SW480 (cell line): ENCODE data around the gene FBXO31.
"Not testable (repeated sequence)": the region's sequence is repeated elsewhere in the genome, so short reads cannot be mapped to it uniquely, and the experiment has no call there.

Source experiments
- DNase-seq: peaks from one replicate; pipeline ENCODE4 v3.0.0-alpha.2; 2016; ENCODE audit warnings: low spot score

Gene FBXO31

DNA sequence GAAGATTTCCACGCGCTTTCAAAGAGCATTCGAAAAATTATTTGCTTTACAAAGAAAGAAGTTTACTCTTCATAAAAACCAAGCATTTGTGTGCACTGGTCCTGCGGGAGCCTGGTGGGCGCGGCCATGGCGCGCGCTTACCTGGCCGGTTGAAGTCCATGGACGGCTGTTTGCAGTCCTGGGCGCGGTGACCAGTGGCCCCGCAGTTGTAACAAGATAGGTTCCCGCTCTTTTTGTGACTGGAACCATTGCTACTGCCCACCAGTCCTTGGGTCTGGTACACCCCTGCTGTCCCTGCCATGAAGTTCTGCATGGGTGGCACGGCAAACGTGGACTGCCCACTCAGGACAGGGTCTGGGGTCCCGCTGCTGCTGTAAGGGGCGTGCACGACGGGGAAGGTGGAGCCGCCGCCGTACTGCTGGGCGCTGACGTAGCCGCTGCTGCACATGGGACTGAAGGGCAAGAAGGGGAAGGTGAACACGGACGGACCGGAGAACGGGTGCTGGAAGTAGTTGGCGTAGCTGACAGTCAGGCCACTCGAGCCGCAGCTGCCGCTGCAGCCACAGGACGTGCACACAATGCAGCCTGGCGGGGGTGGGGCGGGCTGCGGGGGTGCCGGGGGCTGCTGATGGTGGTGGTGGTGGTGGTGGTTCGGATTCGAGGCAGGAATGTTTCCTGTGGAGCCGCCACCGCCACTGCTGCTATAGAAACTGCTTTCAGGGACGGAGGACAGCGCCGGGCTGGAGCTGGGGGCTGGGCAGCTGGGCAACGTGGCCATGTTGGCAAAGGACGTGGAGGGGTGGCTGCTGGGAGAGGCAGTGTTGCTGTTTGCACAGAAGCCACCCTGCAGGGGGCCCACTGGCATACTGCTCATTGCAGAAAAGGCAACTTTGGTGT, 28.0 kb upstream of the FBXO31 start:
- DNase-seq: no peak

DNA sequence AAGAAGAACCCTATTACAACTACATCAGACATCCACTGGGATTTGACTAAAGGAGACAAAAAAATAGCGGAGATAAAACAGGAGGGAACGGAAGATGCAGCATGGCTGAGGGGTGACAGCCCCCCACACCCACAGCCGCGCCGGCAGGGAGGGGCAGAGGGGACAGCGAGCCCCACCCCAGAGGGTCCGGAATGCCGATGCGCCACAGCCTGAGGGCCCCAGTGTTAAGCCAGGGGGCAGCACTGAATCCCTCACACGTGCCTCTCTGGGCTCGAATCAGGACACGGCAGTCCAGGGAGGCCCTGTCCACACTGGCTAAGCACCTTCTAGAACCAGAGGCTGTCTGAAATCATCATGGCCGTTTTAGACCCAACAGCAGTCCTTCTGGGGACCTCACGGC, 27.4 kb upstream of the FBXO31 start:
- no peak for DNase-seq

DNA sequence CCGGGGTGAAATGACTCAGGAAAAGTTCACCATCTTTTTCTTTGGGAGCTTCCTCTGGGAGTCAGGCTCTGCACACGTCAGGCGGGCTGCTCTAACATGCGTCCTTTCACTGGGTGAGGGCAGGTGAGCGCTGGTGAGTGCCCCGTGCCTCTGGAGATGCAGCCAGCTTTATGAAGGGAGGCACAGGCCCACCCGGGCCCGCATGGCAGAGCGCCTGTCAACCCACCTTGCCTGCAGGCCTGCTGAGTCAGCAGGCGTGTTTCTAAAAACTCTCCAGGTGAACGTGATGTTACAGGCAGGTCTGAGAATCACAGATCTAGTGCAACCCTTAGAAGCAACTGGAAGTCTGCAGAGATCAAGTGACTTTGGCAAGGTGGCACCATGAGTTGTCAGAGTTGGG, 27.0 kb upstream of the FBXO31 start:
- DNase-seq: no peak

DNA sequence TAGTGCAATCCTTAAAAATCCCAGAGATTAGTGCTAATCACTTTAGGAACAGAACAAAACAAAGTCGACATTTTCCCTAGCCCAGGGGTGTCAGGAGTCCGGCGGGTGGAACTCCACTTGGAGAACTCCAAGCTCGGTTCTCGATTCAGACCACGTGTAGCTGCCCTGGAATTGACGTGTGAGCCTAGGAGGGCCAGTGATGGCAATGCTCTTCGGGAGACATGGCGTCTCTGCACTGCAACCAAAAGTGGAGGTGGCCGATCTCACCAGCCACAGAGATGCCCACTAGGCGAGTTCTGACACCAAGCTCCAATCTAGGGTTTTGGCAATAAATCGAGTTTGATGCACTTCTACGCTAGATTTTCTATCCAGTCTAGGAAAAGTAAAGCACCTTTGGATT, 26.2 kb upstream of the FBXO31 start:
- DNase-seq: no peak

DNA sequence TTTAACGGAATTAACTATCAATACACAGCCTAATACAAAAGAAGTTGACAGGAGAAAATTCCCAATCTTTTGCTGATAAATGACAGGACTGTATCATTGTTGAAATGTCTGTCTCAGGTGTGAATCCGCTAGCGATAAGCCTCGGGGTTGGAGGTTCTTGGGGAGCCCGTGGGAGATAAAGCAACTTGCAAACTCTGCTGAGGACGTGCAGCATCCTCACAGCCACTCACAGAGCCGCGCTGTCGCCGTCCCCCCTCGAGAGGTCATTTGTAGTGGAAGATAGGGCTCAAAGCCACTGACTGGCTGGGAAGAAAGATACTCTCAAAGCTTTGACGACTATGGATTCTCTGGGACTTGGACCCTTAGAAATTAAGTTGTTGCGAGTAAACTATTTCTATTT, 25.6 kb upstream of the FBXO31 start:
- no peak for DNase-seq

DNA sequence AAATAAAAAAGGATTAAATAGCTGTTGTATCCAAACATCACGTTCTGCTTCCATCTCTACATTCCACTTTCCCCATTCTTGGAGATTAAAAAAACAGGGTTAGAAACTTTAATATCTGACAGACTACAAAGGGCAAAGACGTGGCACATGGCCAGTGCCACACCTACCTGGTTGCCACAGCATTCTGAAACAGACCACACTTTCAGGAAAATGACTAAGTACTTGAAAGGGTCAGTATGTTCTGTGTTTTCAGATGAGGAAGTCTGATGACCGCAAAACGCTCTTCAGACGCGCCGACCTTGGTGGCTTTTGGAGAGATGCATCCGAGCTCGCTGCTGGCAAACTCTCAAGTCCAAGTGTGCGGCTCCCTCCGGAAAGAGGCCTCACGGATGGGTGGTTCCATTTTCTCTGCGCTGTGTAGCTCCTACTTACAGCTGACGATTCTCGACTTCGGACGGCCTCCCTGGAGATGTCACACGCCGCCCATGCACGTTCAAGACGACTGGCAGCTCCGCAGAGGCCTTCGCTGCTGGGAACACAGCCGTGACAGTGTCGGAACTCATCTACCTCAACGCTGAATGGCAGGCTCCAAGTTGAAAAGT, 24.0 kb upstream of the FBXO31 start:
- DNase-seq: peak; percentile 99

DNA sequence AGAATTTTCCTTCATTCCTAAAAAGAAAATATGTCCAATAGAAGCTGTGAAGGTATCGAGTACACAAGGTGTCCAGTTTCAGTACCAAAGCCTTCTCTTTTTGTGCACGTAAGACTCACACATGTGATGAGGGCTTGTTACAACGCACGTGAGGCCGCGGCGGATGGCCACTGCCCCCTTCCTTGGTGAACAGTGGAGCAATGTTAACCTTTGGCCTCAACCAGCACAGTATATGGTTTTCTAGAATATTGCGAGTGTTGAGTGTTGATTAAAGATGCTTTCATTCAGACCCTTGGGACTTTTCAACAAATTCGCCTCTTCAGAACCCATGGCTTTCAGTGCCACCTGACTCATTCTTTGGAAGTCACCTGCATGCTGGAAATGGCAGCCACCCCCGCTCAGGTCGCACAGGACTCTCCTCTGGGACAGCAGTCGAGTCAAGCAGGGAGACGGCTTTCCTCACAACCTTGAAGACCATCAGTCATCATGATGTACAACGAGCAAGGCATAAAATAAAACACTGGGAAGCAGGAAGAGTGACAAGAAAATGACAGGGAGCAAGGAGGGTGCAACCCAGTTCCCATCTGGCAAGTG, 23.0 kb upstream of the FBXO31 start:
- peak; percentile 41 for DNase-seq

DNA sequence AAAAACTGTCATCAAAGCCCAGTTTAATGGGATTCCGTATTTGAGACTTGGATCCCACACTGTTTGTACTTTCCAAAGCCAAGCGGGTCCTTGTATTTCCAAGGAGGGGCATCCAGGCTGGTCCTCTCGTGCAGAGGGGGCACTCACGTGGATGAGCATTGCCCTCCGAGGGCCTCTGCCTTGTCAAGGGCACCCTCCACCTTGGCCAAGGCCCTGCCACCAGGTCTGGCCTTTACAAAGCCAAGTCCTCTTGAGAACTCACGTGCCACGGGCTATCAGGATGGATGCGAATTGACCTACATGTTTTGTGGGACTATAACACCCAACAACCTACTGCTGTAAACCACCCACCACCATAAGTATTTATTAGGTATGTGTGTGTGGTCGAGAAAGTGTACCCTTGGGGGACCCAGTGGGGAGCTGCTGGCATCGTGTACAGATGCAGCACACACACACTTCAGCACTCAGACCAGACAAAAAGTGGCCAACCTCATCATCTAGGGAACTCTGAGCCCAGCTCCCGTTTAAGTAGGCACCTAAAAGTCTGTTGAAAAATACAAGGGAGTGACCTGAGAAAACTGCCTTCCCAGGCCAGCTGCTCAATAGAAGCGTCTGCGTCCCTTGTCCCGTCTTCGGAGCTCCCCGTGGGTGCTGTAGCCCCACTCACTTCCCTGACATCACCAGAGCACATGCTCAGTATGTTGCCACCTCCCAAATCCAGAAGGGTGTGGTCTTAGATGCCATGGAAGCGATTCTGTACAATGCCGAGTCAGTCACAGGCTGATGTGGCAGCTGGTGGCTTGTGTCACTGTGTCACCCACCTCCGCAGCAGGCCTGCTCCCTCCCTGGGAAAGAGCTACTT, 21.4 kb upstream of the FBXO31 start:
- DNase-seq: peak; percentile 40

DNA sequence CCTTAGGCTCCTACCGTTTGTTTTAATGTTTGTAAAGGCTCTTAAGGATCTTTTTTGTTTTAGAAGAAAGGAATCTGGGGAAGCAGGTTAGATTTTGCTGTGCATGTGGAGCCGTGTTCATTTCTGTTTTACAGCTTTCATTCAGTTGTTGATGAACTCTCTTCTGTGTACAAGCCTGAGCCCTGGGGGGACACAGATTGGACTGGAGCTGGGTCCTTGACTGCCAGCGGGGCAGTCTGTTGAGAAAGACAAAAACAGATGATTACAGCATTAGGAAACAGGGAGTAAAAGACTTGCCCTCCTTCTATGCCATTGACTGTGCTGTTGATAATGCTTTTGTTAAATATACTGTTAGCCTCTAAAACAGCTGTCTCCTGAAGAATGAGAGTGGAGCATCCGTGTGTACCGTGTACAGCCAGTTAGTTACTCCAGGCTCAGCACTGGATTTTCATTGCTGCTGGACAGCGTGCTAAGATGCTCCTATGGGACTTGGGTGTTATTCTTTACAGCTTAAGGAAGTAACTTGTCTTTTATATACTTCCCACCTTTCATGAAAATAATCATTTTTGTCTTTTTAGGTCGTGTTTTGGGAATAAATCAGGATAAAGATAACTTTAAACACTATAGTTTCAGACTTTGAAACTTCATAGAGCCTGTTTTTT, 11.7 kb upstream of the FBXO31 start:
- DNase-seq: no peak

DNA sequence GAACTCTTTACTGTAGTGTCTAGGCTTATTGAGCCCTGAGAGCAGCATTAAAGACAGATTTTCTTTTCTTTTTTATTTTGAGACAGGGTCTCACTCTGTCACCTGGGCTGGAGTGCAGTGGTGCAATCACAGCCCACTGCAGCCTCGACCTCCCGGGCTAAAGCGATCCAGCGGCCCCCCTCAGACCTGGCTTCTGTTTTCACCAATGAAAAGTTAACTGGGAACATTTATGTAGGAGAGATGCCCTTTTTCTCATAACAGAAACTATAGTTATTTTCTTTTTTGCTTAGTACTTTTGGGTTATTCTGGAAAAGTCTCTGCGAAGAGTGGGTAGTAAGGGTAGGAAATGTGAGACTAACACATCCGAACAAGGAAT, 10.1 kb upstream of the FBXO31 start:
- DNase-seq: no peak

DNA sequence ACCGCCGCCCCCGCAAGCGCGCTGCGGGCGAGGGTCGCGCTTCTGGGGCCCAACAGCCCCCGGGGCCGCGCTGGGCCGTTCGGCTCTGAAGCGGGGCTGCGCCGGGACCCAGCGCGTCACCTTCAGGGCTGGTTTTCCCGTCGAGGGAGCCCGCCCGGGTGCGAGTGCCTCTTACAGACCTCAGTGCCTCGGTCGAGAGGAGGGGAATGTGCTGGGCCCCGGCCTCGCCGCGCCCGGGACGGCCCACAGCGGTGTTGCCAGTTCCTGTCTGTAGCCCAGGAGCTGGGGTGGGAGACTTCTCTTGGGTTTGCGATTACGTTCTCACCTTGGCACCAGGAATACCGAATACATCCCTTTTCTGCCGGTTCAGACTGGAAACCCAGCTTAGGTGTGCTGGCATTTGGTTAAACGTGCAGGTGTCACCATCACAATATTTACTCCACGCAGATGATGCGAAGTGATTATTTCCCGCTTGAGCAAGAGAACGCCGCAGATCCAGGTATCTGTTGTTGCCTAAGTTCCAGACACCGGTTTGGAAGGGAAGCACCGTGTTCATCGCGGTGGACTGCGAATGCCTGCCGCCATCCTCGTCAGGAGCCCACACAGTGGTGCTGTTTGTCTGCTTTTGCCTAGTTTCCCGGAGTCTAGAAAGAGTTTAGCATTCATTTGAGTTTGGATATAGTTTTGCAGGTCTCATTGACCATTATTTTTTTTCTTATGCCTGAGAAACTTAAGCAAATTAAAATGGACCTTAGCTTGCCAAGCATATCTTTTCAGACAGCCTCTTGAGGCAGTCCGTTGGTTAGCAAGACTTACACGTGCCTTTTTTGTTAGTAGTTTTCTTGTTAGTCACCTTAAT, 9.5 kb upstream of the FBXO31 start:
- DNase-seq: peak; percentile 59

DNA sequence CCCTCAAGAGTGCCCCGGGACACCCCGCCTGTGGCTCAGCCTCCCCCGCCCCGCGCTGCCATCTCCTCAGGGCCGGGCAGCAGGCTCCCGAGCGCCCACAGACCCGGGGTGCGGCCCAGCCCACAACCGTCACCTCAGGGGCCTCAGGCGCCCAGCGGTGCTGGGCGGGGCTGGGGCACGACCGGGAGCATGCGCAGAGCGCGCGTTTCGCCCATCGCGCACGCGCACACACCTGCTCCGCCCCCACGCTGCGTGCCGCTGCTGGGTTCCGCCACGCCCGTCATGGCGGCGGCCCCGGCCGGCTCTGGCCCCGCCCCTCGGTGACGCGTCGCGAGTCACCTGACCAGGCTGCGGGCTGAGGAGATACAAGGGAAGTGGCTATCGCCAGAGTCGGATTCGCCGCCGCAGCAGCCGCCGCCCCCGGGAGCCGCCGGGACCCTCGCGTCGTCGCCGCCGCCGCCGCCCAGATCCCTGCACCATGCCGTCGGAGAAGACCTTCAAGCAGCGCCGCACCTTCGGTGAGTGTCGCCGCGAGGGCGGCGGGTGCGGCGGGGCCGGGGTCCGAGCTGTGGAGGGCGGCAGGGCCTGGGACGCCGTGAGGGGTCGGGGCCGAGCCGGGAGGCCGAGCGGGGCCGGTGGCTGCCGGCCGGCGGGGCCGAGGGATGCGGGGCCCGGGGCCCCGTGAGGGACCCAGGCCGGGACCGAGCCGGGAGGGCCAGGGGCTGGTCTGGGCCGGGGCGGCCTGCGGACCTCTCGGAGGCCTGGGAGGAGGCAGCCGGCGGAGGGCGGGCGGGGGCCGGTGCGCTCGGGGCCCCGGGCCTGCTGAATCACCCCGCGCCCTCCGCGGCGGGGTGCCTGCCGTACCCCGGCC, 8.6 kb upstream of the FBXO31 start, which contains the start of gene MAP1LC3B:
TSS of gene MAP1LC3B (plus strand) at position 387 of the 871 bp plus-strand sequence. CDS start at position 479, 92 bp downstream.
- DNase-seq: peak; percentile 90

DNA sequence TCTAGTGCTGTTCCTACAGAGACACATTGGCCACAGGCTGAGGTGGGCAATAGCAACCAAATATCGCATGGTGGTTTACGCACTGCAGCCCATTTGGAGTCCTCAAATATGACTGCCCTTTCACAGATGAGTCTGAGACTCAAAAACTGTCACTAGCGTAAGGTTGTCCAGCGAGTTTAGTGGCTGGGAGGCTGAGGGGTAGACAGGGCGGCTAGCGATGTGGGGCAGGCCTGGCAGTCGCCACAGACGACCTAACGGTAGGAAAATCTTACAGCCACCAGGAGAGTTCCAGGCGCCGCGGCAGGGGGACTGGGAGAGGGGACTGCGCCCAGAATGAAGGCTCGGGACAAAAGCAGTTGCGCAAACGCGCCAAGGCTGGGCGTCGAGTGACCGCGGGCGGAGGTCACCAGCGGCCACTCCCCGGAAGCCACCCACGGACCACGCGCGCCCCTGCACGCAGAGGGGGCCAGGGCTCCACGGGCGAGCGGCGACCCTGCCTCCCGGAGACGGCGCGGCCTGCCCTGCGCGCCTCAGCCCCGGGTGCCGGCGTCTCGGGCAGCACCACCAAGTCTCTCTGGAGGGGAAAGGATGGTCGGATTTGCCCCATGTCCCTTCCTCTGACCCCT, 7.9 kb upstream of the FBXO31 start:
- DNase-seq: peak; percentile 64

DNA sequence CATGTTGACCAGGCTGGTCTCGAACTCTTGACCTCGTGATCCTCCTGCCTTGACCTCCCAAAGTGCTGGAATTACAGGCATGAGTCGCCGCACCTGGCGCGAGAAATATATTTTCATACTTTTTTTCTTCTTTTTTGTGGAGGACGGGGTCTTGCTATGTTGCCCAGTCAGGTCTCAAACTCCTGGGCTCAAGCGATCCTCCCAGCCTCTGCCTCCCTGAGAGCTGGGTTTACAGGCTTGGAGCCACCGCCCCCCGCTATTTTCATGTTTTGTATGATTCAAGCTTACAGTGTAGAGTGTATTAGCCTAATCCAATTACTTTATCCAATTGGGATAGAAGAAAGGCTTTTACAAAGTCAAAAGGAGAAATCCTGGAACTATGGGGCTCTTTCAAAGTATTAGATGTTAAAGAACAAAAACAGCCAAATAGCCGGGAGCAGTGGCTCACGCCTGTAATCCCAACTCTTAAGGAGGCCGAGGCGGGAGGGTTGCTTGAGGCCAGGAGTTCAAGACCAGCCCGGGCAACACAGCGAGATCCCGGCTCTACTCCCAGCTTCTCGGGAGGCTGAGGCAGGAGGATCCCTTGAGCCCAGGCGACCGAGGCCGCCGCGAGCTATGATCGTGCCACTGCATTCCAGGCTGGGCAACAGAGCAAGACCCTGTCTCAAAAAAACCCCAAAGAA, 7.2 kb upstream of the FBXO31 start:
- no peak for DNase-seq

DNA sequence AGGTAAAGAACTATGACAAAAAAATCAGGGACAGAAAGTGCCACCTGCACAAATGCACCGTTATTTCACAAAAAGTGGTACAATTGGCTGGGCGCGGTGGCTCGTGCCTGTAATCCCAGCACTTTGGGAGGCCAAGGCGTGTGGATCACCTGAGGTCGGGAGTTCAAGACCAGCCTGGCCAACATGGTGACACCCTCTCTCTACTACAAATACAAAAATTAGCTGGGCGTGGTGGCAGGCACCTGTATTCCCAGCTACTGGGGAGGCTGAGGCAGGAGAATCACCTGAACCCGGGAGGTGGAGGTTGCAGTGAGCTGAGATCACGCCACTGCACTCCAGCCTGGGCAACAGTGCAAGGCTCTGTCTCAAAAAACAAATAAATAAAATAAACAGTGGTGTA, 6.3 kb upstream of the FBXO31 start:
- not testable (repeated sequence) for DNase-seq

DNA sequence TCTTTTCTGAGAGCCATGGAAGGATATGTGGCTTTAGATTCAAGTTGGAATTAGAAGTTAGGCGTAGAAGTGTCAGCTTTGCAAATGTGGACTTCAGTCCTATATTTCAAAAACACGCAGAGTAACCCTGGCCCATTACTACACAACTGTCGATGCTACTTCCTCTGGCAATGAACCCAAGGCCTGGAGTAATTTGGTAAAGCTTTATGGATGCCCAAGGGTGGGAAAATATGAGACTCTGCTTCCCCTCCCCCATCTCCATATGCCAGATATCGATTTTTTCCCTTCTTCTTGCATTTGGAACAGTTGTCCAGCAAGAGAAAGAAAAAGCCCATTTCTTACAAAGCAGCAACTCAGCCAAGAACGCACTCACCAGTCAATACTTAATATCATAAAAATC, 5.7 kb upstream of the FBXO31 start:
- DNase-seq: no peak

DNA sequence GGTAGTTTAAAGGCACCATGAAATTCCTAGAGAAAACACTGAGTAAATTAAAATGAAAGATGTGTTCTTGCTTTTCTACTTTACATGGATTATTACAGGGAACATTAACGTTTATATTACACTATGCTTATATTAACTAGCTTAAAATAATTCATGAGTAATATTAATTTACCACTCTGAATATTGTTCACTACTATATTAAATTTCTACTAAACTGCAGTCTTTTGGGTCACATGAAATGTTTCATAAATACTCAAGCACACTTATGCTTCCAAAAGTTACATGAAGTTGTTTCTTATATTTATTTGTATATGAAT, 5.2 kb upstream of the FBXO31 start:
- no peak for DNase-seq

DNA sequence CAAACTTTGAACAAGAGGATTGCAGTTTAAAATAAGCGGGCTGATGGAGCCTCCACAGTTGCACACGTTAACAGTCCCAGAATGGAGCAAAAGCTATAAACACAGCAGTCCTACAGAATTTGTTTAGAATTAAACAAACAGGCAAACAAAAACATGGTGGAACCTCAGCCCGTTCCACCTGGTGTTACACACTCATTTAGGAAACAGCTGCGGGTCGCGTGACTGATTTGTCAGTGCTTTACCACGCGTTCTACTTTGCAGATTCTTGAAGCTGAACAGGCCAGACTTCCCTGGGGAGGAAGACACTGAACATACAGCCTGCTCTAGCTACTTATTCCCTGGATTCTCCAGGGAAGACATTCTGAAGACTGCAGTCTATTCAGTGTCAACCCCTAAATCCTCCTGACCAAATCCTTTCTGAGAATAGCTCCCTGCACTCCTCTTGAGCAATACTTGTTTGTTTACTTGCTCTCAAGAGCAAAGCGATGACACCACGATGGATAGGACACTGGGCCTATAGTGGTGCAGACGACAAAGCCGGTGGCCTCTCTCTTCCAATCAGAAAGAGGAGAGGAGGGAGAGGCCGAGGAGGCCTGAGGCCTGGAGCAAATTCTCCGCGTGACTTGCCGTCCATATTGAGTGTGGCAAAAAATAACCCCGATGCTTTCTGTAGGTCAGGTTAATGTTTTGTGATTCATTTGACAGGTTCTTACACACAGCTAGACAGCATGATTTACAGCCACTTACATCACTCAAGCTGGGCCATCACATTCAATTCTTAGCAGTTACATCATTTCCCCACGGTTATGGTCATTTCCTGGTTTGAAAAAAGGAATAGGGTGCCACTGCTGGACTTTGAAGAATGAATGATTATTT, 4.6 kb upstream of the FBXO31 start:
- DNase-seq: peak; percentile 100
